Adipose tissue (tissue), 3 donors: ENCODE data around the gene EVI5. TPM values are rescaled to one million over a fixed set of nuclear protein-coding genes. Genes with fewer than 3 reads are reported as not detected.
A peak's percentile ranks its signal among the peaks of the same experiment; 100 is the strongest.

Experiments
- H3K27ac ChIP-seq: one replicate; pipeline ENCODE4 v1.5.1; 2013; ENCODE audit warnings: low read depth, low read length
- whole genome bisulfite sequencing, 3 donors: extraction: QIAGEN DNeasy Blood & Tissue Kit; methylation state at CpG; one replicate each; pipeline ENCODE4 v1.1.7; 2013; 5-methylcytosine and 5-hydroxymethylcytosine counted together
- polyA plus RNA-seq, 3 donors: library from polyadenylated mRNA; stranded (reverse); fragments of 200-250 nt; gene quantifications; one replicate each; pipeline ENCODE4 v1.2.3, GENCODE V29; 2013
- donor health status: healthy with polysubstance abuse.
- donor health status: Bipolar disorder and iron deficiency.
- donor health status: healthy.

Gene EVI5
- polyA plus RNA-seq, result 1 to 10 TPM; 2.2 to 7.1 (median 5.8) TPM

GRCh38 chr1:92784639-92785500, at the start of gene EVI5:
Gene EVI5 (minus strand): TSS chr1:92785108. CDS start chr1:92736546, 48,562 bp downstream.
- 0 to 1% (median 0%) methylated on average over 89 to 94 of the region's 94 CpGs for WGBS, 3 donors
- peak within 1 kb of the TSS; percentile 7 for H3K27ac ChIP-seq

GRCh38 chr1:92834617-92835016, 49.7 kb upstream of the EVI5 start:
- no peak overlapping the region for H3K27ac ChIP-seq
- WGBS, 3 donors, result 53 to 80% (median 77%) methylated on average over 5 of the region's 5 CpGs

- H3K27ac ChIP-seq, result no peak overlapping the region
- WGBS, 3 donors, result 52 to 75% (median 70%) methylated on average over 5 of the region's 5 CpGs
Observed at GRCh38 chr1:92833840-92834239, 48.9 kb upstream of the EVI5 start.

GRCh38 chr1:92832537-92833114, 47.7 kb upstream of the EVI5 start:
- WGBS, 3 donors, result 0% methylated on average over 19 of the region's 19 CpGs
- H3K27ac ChIP-seq, result peak overlapping the region; percentile 71

- WGBS, 3 donors, result 0% methylated on average over 57 of the region's 57 CpGs
- peak within 1 kb of the TSS; percentile 71 for H3K27ac ChIP-seq
Observed at GRCh38 chr1:92831762-92832536, 47.0 kb upstream of the EVI5 start, which contains the start of gene RPL5. Gene RPL5 (plus strand): TSS chr1:92832040. CDS start chr1:92832115, 75 bp downstream.

- H3K27ac ChIP-seq, result no peak overlapping the region
- WGBS, 3 donors, result 54 to 63% (median 55%) methylated on average over 4 of the region's 4 CpGs
Observed at GRCh38 chr1:92831368-92831761, 46.5 kb upstream of the EVI5 start.

GRCh38 chr1:92826792-92827191, 41.9 kb upstream of the EVI5 start:
- 82 to 89% (median 84%) methylated on average over 5 to 6 of the region's 6 CpGs for WGBS, 3 donors
- H3K27ac ChIP-seq, result no peak overlapping the region

- H3K27ac ChIP-seq, result no peak overlapping the region
- WGBS, 3 donors, result 70 to 87% (median 84%) methylated on average over 3 of the region's 3 CpGs
Observed at GRCh38 chr1:92822879-92823278, 38.0 kb upstream of the EVI5 start.

- no peak overlapping the region for H3K27ac ChIP-seq
- WGBS, 3 donors, result 85 to 95% (median 90%) methylated on average over 3 of the region's 3 CpGs
Observed at GRCh38 chr1:92820551-92820950, 35.6 kb upstream of the EVI5 start.

- 62 to 75% (median 63%) methylated on average over 3 of the region's 3 CpGs for WGBS, 3 donors
- H3K27ac ChIP-seq, result no peak overlapping the region
Observed at GRCh38 chr1:92820024-92820423, 35.1 kb upstream of the EVI5 start.

GRCh38 chr1:92817986-92818764, 33.3 kb upstream of the EVI5 start:
- 90 to 96% (median 93%) methylated on average over 3 of the region's 3 CpGs for WGBS, 3 donors
- no peak overlapping the region for H3K27ac ChIP-seq

- H3K27ac ChIP-seq, result no peak overlapping the region
- WGBS, 3 donors, result 29 to 79% (median 61%) methylated on average over 1 of the region's 1 CpG
Observed at GRCh38 chr1:92817137-92817697, 32.3 kb upstream of the EVI5 start.

GRCh38 chr1:92816732-92817131, 31.8 kb upstream of the EVI5 start:
- 70 to 73% (median 72%) methylated on average over 2 of the region's 2 CpGs for WGBS, 3 donors
- H3K27ac ChIP-seq, result no peak overlapping the region

- H3K27ac ChIP-seq, result no peak overlapping the region
Observed at GRCh38 chr1:92808381-92808780, 23.5 kb upstream of the EVI5 start.

- H3K27ac ChIP-seq, result no peak overlapping the region
- WGBS, 3 donors, result 88 to 89% (median 88%) methylated on average over 1 of the region's 1 CpG
Observed at GRCh38 chr1:92805216-92805615, 20.3 kb upstream of the EVI5 start.

GRCh38 chr1:92804721-92805201, 19.9 kb upstream of the EVI5 start:
- H3K27ac ChIP-seq, result no peak overlapping the region
- WGBS, 3 donors, result 5 to 11% (median 10%) methylated on average over 7 of the region's 7 CpGs

GRCh38 chr1:92803140-92803887, 18.4 kb upstream of the EVI5 start:
- 83 to 87% (median 85%) methylated on average over 7 of the region's 7 CpGs for WGBS, 3 donors
- no peak overlapping the region for H3K27ac ChIP-seq
